GM12873 (cell line): ENCODE measurements around the gene GTPBP3.

Source experiments
- TF ChIP-seq, protein P1 (sequence below): IDR thresholded peaks from 2 replicates; pipeline ENCODE4 v1.5.1; 2012; ENCODE audit warnings: low read depth, mild to moderate bottlenecking, moderate library complexity, low read length, control low read depth; ENCODE audit not compliant: insufficient read depth; ENCODE audit errors: missing control alignments

Gene GTPBP3

DNA sequence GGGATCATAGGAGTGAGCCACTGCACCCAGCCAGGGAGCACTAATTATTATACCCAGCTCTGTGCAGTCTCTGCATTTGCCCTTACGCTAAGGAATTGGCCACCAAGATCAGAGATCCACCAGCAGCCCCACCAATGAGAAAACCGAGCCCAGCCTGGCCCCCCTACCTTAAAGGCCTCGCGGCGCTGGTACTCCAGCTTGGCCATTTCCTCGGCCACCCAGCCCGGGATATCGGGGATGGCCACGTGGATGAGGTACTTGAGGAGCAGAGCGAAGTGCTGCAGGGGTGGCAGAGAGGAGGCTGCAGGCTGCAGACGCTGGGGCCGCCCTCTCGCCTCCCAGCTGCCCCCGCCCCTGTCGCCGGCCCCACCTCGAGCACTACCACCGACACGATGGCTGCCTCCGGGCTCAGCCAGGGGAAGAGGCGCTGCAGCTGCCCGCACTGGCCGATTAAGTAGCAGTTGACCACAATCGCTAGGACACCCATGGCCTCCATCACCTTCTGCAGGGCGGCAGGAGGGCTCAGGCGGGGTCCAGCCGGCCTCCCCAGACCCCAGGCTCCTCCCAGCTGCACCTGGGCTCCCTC lies 10.2 kb upstream of the GTPBP3 start:
- TF ChIP-seq, protein P1, sequence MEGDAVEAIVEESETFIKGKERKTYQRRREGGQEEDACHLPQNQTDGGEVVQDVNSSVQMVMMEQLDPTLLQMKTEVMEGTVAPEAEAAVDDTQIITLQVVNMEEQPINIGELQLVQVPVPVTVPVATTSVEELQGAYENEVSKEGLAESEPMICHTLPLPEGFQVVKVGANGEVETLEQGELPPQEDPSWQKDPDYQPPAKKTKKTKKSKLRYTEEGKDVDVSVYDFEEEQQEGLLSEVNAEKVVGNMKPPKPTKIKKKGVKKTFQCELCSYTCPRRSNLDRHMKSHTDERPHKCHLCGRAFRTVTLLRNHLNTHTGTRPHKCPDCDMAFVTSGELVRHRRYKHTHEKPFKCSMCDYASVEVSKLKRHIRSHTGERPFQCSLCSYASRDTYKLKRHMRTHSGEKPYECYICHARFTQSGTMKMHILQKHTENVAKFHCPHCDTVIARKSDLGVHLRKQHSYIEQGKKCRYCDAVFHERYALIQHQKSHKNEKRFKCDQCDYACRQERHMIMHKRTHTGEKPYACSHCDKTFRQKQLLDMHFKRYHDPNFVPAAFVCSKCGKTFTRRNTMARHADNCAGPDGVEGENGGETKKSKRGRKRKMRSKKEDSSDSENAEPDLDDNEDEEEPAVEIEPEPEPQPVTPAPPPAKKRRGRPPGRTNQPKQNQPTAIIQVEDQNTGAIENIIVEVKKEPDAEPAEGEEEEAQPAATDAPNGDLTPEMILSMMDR, result no peak

DNA sequence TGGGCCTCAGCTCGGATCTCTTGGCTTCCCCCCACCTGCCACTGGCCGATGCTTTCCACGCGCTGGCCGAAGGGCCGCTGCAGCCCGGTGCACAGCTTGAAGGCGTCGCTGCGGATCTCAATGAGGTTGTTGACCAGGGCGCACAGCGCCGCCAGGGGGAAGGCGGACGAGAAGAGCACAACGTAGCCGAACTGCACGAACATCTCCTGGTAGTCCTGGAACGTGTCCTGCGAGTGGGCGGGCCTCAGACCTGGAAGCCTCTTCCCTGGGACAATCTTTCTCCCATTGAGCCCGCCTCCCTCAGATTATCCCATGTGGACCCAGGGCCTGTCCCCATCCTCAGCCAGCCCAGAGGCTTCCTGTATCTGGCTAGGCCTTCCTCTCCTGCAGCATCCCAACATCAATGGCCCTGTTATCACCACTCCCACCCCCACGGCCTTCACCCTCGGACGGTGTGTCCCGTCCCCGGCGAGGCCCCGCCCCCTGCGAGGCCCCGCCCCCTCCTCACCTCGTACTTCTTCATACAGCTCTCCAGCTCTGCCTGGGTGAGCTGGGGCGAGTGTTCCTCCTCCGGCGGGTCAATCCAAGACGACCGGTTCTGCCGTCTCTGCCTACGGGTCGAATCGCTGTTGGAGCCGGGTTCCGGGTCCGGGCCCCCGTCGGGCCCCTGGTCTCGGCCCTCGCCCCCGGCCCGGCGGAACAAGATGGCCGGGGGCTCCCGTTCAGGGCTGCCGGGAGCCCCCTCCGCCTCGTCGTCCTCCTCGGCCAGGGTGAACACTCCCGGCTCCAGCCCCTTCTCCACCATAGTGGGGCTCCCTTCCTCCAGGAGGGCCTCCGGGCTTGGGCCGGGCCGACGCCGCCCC lies 9.5 kb upstream of the GTPBP3 start:
- TF ChIP-seq, protein P1, result no peak

DNA sequence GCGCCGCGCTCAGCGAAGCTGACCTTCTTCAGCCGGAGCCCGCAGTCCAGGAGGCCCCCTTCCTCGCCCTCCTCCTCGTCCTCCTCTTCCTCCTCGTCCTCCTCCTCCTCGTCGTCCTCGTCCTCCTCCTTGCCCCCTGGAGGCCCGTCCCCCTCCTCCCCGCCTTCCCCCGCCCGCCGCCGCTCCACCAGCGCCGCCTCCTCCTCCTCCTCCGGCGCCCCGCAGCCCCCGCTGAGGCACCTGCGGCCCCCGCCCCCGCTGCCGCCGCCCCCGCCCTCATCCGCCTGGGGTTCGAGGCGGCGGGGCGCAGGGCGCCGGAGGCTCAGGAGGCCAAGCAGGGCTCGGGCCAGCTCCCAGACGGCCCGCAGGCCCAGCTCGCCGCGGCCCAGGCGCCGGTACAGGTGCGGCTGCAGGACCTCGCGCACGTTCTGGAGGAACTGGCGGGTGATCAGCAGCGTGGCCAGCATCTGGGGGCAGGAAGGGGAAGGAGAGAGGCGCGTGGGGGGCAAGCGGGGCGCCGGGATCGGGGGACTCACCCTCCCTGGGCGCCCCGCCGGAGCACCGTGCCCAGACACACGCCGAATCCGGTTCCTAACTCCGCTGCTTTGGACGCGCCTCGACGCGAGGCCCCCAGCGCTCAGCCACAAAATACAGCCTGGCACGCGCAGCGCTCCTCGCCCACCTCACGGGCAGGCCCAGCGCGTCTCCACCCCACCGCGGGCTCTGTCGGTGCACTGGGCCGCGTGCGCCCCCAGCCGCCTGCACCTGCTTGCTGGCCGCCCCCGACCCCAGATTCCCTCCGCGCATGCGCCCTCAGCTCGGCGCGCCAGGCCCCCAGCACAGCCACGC lies 8.6 kb upstream of the GTPBP3 start:
- TF ChIP-seq, protein P1, result no peak

DNA sequence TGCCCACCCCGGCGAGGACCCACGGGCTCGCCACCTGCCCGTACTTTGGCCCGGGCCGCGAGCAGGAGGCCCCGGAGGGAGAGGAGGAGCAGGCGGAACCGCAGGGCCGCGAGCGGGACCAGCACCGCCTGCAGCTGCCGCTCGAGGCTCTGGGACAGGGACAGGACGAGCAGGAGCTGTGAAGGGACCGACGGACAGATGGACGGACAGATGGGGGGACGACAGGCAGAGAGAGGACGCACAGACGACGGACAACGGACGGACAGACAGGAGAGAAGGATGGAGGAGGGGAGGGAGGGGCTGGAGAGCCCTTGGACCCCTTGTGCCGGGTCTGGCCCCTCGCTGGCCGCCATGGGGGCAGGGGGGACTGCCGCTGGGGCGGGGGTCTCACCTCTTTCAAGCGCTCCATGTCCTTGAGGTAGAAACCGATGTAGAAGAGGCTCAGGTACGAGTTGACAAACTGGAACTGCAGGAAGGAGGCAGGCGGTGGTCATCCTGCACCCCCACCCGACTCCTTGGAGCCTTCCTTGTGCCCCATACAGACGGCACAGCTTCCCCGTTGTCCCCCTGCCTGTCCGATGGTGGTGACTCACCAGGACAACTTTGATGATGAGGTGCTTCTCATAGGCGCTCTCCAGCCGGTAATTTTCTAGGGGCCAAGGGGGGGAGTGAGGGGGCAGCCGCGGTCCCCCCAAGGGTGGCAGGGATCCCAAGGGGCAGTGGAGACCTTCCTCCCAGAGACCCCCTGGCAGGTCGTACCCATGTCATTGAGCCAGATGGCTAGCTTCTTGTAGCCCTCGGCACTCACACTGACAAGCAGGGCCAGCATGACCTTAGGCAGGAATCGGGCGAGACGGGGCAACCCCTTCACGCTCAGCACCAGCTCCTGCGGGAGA lies 7.7 kb upstream of the GTPBP3 start:
- TF ChIP-seq, protein P1, result no peak

DNA sequence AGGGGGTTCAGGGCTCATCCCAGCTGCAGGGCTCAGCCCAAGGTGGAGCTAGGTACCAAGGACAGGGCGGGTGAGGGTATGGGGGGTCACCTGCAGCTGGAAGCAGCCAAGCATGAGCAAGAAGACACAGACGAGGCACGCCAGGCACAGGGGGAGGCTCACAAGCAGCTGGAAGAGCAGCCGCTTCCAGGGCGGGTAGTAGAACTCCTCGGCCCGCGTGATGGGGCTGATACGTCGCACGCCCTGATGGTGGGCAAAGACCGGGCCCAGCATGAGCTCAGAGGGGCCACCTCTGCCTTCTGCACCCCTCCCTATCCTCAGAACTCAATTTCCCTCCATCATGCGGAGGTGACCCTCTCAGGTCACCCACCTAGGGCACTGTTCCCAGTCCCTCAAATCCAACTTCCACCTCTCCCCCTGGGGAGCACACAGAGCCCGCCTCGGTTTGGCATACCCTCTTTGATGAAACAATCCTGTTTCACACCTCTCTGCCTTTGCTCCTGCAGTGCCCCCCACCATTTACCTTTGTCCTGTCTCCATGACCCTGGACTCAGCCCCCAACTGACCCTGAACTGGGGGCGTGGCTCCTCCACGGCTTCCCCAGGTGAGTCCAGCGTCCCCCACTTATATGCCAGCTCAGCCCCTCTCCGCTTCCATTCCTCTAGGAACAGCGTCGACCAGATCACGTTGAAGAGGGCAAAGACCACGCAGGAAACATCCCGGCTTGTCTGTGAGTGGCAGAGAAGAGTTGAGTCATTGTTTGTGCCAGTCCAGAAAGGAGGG lies 6.9 kb upstream of the GTPBP3 start:
- TF ChIP-seq, protein P1, result no peak

DNA sequence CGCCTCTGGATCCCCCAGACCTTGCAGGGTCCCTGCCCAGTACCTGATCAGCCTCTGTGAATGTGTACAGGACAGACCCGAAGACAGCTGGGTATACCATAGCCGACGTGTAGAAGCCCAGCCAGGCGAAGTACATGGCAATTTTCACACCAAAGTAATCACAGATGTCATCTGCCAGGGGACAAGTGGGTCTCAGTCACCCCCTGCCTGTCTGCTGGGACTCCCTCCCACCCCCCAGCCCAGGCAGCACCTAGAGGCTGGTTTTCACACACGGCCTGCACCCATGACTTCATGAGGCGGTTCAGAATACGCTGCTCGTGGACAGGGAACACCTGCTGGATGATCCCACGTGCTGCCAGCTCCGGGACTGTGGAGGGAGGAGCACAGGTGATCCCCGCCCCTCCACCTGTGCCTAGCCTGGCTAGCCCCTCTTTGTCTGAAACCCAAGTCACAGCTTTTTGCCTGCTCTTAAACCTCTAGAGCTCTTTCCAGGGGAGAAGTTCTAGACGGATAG lies 6.3 kb upstream of the GTPBP3 start:
- TF ChIP-seq, protein P1, result no peak
